Measurements from ENCODE around the gene CNOT4. TPM values are rescaled to one million over a fixed set of nuclear protein-coding genes. Genes with fewer than 3 reads are reported as not detected.

CNOT4 gene
- total RNA-seq, 2 donors from 2014 or later, result 11.9 to 12.2 TPM

DNA sequence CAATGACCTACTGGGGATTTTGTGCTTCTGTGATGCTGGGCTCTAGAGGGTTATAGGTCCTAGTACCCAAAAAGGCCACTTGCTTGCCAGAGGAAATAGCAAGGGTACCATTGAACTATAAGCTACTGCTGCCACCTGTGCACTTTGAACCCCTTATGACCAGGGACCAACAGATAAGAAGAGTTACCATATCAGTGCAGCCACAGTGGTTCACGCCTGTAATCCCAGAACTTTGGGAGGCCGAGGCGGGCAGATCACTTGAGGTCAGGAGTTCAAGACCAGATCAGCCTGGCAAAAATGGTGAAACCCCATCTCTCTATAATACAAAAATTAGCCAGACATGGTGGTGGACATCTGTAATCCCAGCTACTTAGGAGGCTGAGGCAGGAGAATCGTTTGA lies 15.5 kb upstream of the CNOT4 start:
- no peaks in the 10 kb centered on the region for H3K4me1 ChIP-seq

DNA sequence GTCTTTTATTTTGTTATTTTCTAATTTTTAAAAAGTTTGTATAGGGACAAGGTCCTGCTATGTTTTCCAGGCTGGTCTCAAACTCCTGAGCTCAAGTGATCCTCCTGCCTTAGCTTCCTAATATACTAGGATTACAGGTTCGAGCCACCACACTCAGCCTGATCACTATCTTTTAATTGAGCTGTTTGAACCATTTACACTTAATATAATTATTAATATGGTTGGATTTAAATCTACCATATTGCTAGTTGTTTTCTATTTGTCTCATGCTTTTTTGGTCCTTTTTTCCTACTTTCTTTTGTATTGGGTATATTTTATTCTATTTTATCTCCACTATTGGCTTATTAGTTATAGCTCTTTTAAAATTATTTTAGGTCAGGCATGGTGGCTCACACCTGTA lies 13.2 kb upstream of the CNOT4 start:
- ATAC-seq, result no peak

More for the DNA sequence above, 15.5 kb upstream of the CNOT4 start:
- H3K4me3 ChIP-seq, result no peak overlapping the region
- intact Hi-C loops (cut with DNase I), result no loop called here
- DNase-seq (no peak), ATAC-seq (no peak)
- no peaks in the 10 kb centered on the region for H3K27me3 ChIP-seq
- H3K27ac ChIP-seq, result no peak overlapping the region
- 85 to 87% methylated on average over 4 of the region's 4 CpGs for WGBS, 2 donors
- no peak for TF ChIP-seq POLR2A (IDR thresholded peaks at IDR 0.05)
- TF ChIP-seq CTCF (IDR thresholded peaks at IDR 0.05), result no peak
- no peaks in the 10 kb centered on the region for H3K36me3 ChIP-seq (replicated peaks in 1 of 2; ENCODE audit: insufficient read depth in 1 of 2, low read depth in 2 of 2)
- no peaks in the 10 kb centered on the region for H3K9me3 ChIP-seq

DNA sequence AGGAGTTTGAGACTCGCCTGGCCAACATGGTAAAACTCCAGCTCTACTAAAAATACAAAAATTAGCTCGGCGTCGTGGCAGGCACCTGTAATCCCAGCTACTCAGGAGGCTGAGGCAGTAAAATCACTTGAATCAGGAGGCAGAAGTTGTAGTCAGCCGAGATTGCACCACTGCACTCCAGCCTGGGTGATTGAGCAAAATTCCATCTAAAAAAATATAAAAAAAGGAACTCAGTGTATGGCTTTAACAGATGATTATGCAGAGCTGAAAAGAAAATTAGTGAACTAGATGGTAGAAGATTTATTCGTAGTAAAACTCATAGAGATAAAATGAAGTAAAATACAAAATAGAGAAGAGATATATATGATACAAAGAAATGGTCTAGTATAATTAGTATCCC lies 12.6 kb upstream of the CNOT4 start:
- H3K4me1 ChIP-seq, result no peaks in the 10 kb centered on the region
- no peaks in the 10 kb centered on the region for H3K36me3 ChIP-seq (replicated peaks in 1 of 2; ENCODE audit: insufficient read depth in 1 of 2, low read depth in 2 of 2)
- H3K9me3 ChIP-seq, result no peaks in the 10 kb centered on the region
- intact Hi-C loops (cut with DNase I), result no loop called here
- no peak for ATAC-seq
- H3K27ac ChIP-seq, result no peak overlapping the region
- H3K27me3 ChIP-seq, result no peaks in the 10 kb centered on the region
- WGBS, 2 donors, result 83 to 88% methylated on average over 6 of the region's 6 CpGs
- DNase-seq, result no peak
- no peak overlapping the region for H3K4me3 ChIP-seq
- TF ChIP-seq POLR2A (IDR thresholded peaks at IDR 0.05), result no peak
- no peak for TF ChIP-seq CTCF (IDR thresholded peaks at IDR 0.05)

More for the DNA sequence above, 13.2 kb upstream of the CNOT4 start:
- DNase-seq, result no peak
- WGBS, 2 donors, result 93 to 94% methylated on average over 1 of the region's 1 CpG
- Histone ChIP-seq H3K27me3 (no peaks in the 10 kb centered on the region), H3K4me1 (no peaks in the 10 kb centered on the region), H3K9me3 (no peaks in the 10 kb centered on the region), H3K36me3 (replicated peaks in 1 of 2; ENCODE audit: insufficient read depth in 1 of 2, low read depth in 2 of 2) (no peaks in the 10 kb centered on the region), H3K4me3 (no peak overlapping the region), H3K27ac (no peak overlapping the region)
- TF ChIP-seq CTCF (IDR thresholded peaks at IDR 0.05), result no peak
- TF ChIP-seq POLR2A (IDR thresholded peaks at IDR 0.05), result no peak
- intact Hi-C loops (cut with DNase I), result no loop called here

DNA sequence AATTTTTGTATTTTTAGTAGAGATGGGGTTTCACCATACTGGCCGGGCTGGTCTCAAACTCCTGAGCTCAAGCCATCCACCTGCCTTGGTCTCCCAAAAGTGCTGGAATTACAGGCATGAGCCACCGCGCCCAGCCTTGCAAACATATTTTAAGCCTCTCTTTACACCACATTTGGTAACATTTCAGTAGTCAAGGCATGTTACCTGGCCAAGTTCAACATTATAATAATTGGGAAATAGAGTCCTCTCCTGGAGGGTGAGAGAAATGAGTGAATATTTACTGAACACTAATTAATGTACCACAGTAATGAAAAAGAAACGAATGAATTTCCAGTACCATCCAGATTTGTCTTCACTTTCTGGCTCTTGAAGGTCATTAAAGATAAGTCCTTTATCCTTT lies 10.0 kb upstream of the CNOT4 start:
- ATAC-seq (no peak), DNase-seq (no peak)
- WGBS, 2 donors, result 78 to 85% methylated on average over 4 of the region's 4 CpGs
- Histone ChIP-seq H3K4me1 (no peaks in the 10 kb centered on the region), H3K9me3 (no peaks in the 10 kb centered on the region), H3K36me3 (replicated peaks in 1 of 2; ENCODE audit: insufficient read depth in 1 of 2, low read depth in 2 of 2) (no peaks in the 10 kb centered on the region), H3K27ac (no peak overlapping the region), H3K4me3 (no peak overlapping the region), H3K27me3 (no peaks in the 10 kb centered on the region)
- no peak for TF ChIP-seq CTCF (IDR thresholded peaks at IDR 0.05)
- TF ChIP-seq POLR2A (IDR thresholded peaks at IDR 0.05), result no peak
- intact Hi-C loops (cut with DNase I), result no loop called here

DNA sequence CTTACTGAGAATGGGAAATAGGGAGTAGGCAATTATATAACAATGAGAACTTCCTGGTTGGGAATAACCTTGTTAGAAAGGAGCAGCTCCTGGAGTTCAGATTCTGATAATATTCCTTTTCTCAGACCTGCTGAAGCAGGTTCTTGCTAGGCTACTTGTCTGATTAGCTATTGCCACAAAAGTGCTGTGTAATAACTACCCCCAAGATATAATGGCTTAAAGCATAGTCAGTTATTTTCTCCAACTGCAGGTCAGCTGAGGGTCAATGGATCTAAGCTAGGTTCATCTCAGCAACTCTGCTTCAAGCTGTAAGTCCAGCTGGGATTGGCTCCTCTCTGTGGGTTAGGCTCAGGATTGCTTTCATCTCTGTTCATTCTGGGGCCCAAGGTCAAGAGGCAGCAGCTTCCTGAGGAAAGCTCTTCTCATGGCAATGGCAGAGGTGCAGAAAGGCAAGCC lies 9.4 kb upstream of the CNOT4 start:
- no peaks in the 10 kb centered on the region for H3K4me1 ChIP-seq
- no peaks in the 10 kb centered on the region for H3K9me3 ChIP-seq
- H3K27me3 ChIP-seq, result no peaks in the 10 kb centered on the region
- DNase-seq (no peak), ATAC-seq (no peak)
- no peak overlapping the region for H3K4me3 ChIP-seq
- H3K27ac ChIP-seq, result no peak overlapping the region
- intact Hi-C loops (cut with DNase I), result no loop called here
- H3K36me3 ChIP-seq (replicated peaks in 1 of 2; ENCODE audit: insufficient read depth in 1 of 2, low read depth in 2 of 2), result no peaks in the 10 kb centered on the region
- no peak for TF ChIP-seq CTCF (IDR thresholded peaks at IDR 0.05)
- TF ChIP-seq POLR2A (IDR thresholded peaks at IDR 0.05), result no peak

All from body of pancreas (tissue), 4 donors.